Left ventricle myocardium inferior (tissue), 1 donor: ENCODE data around the gene HSP90AB1. TPM values are rescaled to one million over a fixed set of nuclear protein-coding genes. Genes with fewer than 3 reads are reported as not detected.

ENCODE experiments used
- DNase-seq: peaks from one replicate; pipeline ENCODE4 v3.0.0-alpha.2; 2020
- H3K27ac ChIP-seq: fragments of 200-600 bp; replicated peaks from 2 replicates; pipeline ENCODE4 v1.8.0; 2021
- H3K27me3 ChIP-seq: fragments of 200-600 bp; 2 replicates; pipeline ENCODE4 v1.8.0; 2021; ENCODE audit warnings: low read depth
- H3K36me3 ChIP-seq: fragments of 200-600 bp; 2 replicates; pipeline ENCODE4 v1.8.0; 2021
- H3K4me1 ChIP-seq: fragments of 200-600 bp; 2 replicates; pipeline ENCODE4 v1.8.0; 2021
- H3K4me3 ChIP-seq: fragments of 200-600 bp; 2 replicates; pipeline ENCODE4 v1.8.0; 2021; ENCODE audit warnings: mild to moderate bottlenecking, moderate library complexity
- H3K9me3 ChIP-seq: fragments of 200-600 bp; replicated peaks from 2 replicates; pipeline ENCODE4 v1.8.0; 2021
- CTCF ChIP-seq: fragments of 200-600 bp; IDR thresholded peaks from 2 replicates; pipeline ENCODE4 v1.8.0; 2021; ENCODE audit warnings: antibody characterized with exemption, mild to moderate bottlenecking, borderline replicate concordance
- intact Hi-C: fragments of 100-400 bp; cut with micrococcal nuclease; formaldehyde crosslinking; loops from one replicate; pipeline ENCODE4 v1.11.0; 2022
- total RNA-seq: library from RNA; stranded (reverse); fragmentation: NEBNext Ultra II Directional; extraction: Animal tissue kit (Norgen Biotek cat#: 25700); gene quantifications from one replicate; pipeline ENCODE4 v1.2.1, GENCODE V29; 2021
- donor health status: DM: no; HTN: yes; CAD: no; lungs with severe emphysema.

Gene HSP90AB1
- total RNA-seq, 1 donor from 2014 or later, result 786 TPM

GRCh38 chr6:44269178-44269920, 22.4 kb downstream of the HSP90AB1 start:
- TF ChIP-seq CTCF, result no peak
- intact Hi-C loops, result no loop called here
- Histone ChIP-seq H3K27ac (no peak overlapping the region), H3K9me3 (no peaks in the 10 kb centered on the region), H3K4me3 (no peak overlapping the region), H3K4me1 (peaks cover 18% of the 10 kb centered on the region), H3K36me3 (no peaks in the 10 kb centered on the region), H3K27me3 (peaks cover 64% of the 10 kb centered on the region)
- no peak for DNase-seq

GRCh38 chr6:44269921-44270525, 23.1 kb downstream of the HSP90AB1 start, which contains the start of gene TMEM151B:
Gene TMEM151B (plus strand): TSS chr6:44270450. CDS start chr6:44270743, 293 bp downstream.
- no peaks in the 10 kb centered on the region for H3K9me3 ChIP-seq
- no peak within 1 kb of the TSS for H3K27ac ChIP-seq
- H3K4me3 ChIP-seq, result peak within 1 kb of the TSS; percentile 57
- H3K27me3 ChIP-seq, result peaks cover 71% of the 10 kb centered on the region
- no peak for DNase-seq
- H3K36me3 ChIP-seq, result no peaks in the 10 kb centered on the region
- no peak for TF ChIP-seq CTCF
- peaks cover 11% of the 10 kb centered on the region for H3K4me1 ChIP-seq
- intact Hi-C loops, result no loop called here

GRCh38 chr6:44270526-44271405, 23.9 kb downstream of the HSP90AB1 start:
- Histone ChIP-seq H3K4me1 (peaks cover 10% of the 10 kb centered on the region), H3K9me3 (no peaks in the 10 kb centered on the region), H3K4me3 (peak overlapping the region; percentile 57), H3K27me3 (peaks cover 78% of the 10 kb centered on the region), H3K27ac (no peak overlapping the region), H3K36me3 (no peaks in the 10 kb centered on the region)
- TF ChIP-seq CTCF, result no peak
- intact Hi-C loops, result no loop called here
- no peak for DNase-seq

DNA sequence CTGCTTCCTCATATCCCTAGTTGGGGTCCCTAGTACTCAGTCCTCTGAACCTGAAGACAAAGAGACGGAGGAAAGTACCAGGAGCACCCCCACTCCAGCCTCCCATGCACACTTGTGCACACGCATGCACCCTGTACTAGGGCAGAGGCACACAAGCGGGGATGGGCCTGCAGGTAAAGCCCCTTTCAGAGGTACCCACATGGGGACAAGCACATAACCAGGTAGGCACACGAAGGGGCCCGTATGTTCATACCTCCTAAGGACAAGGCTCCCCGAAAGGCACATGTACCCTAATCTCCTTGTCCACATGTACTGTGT, 24.5 kb downstream of the HSP90AB1 start:
- no peak for TF ChIP-seq CTCF
- Histone ChIP-seq H3K4me1 (peaks cover 16% of the 10 kb centered on the region), H3K27ac (no peak overlapping the region), H3K4me3 (no peak overlapping the region), H3K36me3 (no peaks in the 10 kb centered on the region), H3K27me3 (peaks cover 84% of the 10 kb centered on the region), H3K9me3 (no peaks in the 10 kb centered on the region)
- no peak for DNase-seq
- intact Hi-C loops, result no loop called here

DNA sequence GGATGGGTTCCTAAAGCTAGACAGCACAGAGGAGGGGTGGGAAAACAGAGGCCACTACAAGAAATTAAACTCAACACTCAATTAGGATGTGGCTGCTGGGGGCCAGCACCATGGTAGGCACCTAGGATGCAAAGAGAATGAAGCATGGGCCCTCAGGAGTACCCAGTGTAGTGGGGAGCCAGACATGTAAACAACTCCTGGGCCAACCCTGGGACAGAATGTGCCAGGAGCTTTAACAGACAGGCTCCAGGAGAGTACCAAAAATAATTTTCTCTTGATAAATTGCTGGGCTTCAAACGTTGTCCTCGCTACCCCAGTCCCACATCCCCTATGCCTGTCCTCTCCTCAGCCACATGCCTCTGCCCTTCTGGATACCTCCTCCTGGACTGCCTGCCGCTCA, 25.0 kb downstream of the HSP90AB1 start:
- intact Hi-C loops, result no loop called here
- peaks cover 90% of the 10 kb centered on the region for H3K27me3 ChIP-seq

More for the DNA sequence above, 25.0 kb downstream of the HSP90AB1 start:
- H3K4me1 ChIP-seq, result peaks cover 17% of the 10 kb centered on the region
- no peak for DNase-seq
- H3K4me3 ChIP-seq, result no peak overlapping the region
- no peaks in the 10 kb centered on the region for H3K36me3 ChIP-seq
- H3K27ac ChIP-seq, result no peak overlapping the region
- H3K9me3 ChIP-seq, result no peaks in the 10 kb centered on the region
- no peak for TF ChIP-seq CTCF
